Spleen (tissue), 7 donors: ENCODE results near the gene CDH18.

Source experiments
- POLR2A ChIP-seq, 3 donors: fragments of 450-650 bp; IDR thresholded peaks; one replicate each; pipeline ENCODE4 v1.5.1; 2017; ENCODE audit warnings: antibody characterized with exemption in 3 of 3, mild to moderate bottlenecking in 1 of 3
- POLR2AphosphoS5 ChIP-seq, 3 donors: sonication (generic); formaldehyde crosslinking; IDR thresholded peaks; one replicate each; pipeline ENCODE4 v1.5.1; 2017; ENCODE audit warnings: antibody characterized with exemption in 3 of 3
- TF ChIP-seq, protein P1 (sequence below), 11 experiments: fragments of 200-600 bp in 7 of 11; fragments of 450-650 bp in 4 of 11; sonication (generic) in 4 of 11; IDR thresholded peaks in 8 of 11; conservative IDR thresholded peaks in 3 of 11; 1 replicate in 7 of 11; 2 replicates in 4 of 11; pipeline versions ENCODE4 v1.4.0 to v1.8.0; 2016 to 2021; ENCODE audit warnings: antibody characterized with exemption in 11 of 11, inconsistent platforms in 4 of 11, mild to moderate bottlenecking in 1 of 11
- donor health status: DM: no; HTN: no; CAD: no; lungs with moderate emphysema.
- donor health status: DM: no; HTN: no; CAD: no.
- donor health status: DM: no; HTN: no; CAD: no.

DNA sequence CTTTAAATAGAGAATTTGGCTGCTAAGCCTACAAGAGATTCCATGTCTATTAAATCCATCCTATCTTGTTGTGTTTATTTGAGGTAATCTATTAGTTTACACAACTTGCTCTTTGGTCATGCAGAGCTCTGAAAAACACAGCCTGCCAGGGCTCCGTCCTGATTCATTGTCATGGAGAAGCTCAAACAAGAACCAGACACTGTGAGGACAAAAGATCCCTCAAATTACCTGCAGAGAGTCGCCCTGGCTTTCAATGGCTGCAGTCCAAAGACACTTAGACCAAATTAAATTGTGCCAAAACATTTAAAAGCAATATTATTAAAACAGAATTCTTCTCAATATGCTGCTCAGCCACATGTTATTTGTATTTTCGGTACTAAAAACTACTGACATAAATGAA lies 60.1 kb downstream of the CDH18 start:
- TF ChIP-seq POLR2AphosphoS5 (IDR thresholded peaks at IDR 0.05) (no peak), POLR2A (IDR thresholded peaks at IDR 0.05) (no peak)
- TF ChIP-seq, protein P1, sequence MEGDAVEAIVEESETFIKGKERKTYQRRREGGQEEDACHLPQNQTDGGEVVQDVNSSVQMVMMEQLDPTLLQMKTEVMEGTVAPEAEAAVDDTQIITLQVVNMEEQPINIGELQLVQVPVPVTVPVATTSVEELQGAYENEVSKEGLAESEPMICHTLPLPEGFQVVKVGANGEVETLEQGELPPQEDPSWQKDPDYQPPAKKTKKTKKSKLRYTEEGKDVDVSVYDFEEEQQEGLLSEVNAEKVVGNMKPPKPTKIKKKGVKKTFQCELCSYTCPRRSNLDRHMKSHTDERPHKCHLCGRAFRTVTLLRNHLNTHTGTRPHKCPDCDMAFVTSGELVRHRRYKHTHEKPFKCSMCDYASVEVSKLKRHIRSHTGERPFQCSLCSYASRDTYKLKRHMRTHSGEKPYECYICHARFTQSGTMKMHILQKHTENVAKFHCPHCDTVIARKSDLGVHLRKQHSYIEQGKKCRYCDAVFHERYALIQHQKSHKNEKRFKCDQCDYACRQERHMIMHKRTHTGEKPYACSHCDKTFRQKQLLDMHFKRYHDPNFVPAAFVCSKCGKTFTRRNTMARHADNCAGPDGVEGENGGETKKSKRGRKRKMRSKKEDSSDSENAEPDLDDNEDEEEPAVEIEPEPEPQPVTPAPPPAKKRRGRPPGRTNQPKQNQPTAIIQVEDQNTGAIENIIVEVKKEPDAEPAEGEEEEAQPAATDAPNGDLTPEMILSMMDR (IDR thresholded peaks at IDR 0.05 in 8 of 11, conservative IDR thresholded peaks at IDR 0.05 in 3 of 11): no peak
